Loucy (cell line): ENCODE data around the gene RBM20.

Experiments used
- H2AFZ ChIP-seq: fragments of 200-600 bp; sonication (generic); 2 replicates; pipeline ENCODE4 v1.6.0; 2016; ENCODE audit warnings: antibody characterized with exemption, mild to moderate bottlenecking, low read length, moderate library complexity
- H3F3A ChIP-seq: fragments of 200-600 bp; 2 replicates; pipeline ENCODE4 v1.6.0; 2016; ENCODE audit warnings: antibody characterized with exemption, low read depth, mild to moderate bottlenecking
- H3K27me3 ChIP-seq: fragments of 200-600 bp; sonication (generic); 2 replicates; pipeline ENCODE4 v1.6.1; 2014; ENCODE audit warnings: low read length, mild to moderate bottlenecking; ENCODE audit not compliant: insufficient read depth, poor library complexity, severe bottlenecking
- H3K36me3 ChIP-seq: fragments of 200-600 bp; sonication (generic); 2 replicates; pipeline ENCODE4 v1.6.1; 2016; ENCODE audit warnings: low read length; ENCODE audit not compliant: insufficient read depth
- H3K4me1 ChIP-seq: fragments of 200-600 bp; sonication (generic); 2 replicates; pipeline ENCODE4 v1.5.1; 2014; ENCODE audit warnings: low read length, mild to moderate bottlenecking; ENCODE audit not compliant: insufficient read depth, poor library complexity, severe bottlenecking
- H3K4me2 ChIP-seq: fragments of 200-600 bp; sonication (generic); 2 replicates; pipeline ENCODE4 v1.6.0; 2014; ENCODE audit warnings: antibody characterized with exemption, low read length, low read depth, mild to moderate bottlenecking; ENCODE audit not compliant: poor library complexity, severe bottlenecking
- H3K4me3 ChIP-seq: fragments of 200-600 bp; sonication (generic); 2 replicates; pipeline ENCODE4 v1.5.1; 2014; ENCODE audit warnings: low read length, mild to moderate bottlenecking, mixed read lengths; ENCODE audit not compliant: poor library complexity, severe bottlenecking
- H3K79me2 ChIP-seq: fragments of 200-600 bp; sonication (generic); 2 replicates; pipeline ENCODE4 v1.6.1; 2014; ENCODE audit warnings: low read length; ENCODE audit not compliant: insufficient read depth
- H3K9ac ChIP-seq: fragments of 200-600 bp; sonication (generic); 2 replicates; pipeline ENCODE4 v1.6.0; 2014; ENCODE audit warnings: mild to moderate bottlenecking, low read depth, low read length, moderate library complexity; ENCODE audit not compliant: poor library complexity, severe bottlenecking
- H3K9me2 ChIP-seq: fragments of 200-600 bp; sonication (generic); replicated peaks from 2 replicates; pipeline ENCODE4 v1.6.1; 2016; ENCODE audit warnings: low read depth, low read length, mixed read lengths
- H3K9me3 ChIP-seq: fragments of 200-600 bp; sonication (generic); 2 replicates; pipeline ENCODE4 v1.6.1; 2014; ENCODE audit warnings: mild to moderate bottlenecking, antibody characterized with exemption, low read length, low read depth; ENCODE audit not compliant: insufficient read depth
- H4K20me1 ChIP-seq: fragments of 200-600 bp; sonication (generic); 2 replicates; pipeline ENCODE4 v1.6.0; 2014; ENCODE audit warnings: antibody characterized with exemption, low read length, mild to moderate bottlenecking; ENCODE audit not compliant: insufficient read depth, poor library complexity, severe bottlenecking
- EZH2phosphoT487 ChIP-seq: fragments of 200-600 bp; IDR thresholded peaks from 2 replicates; pipeline ENCODE4 v1.6.1; 2018; ENCODE audit warnings: antibody characterized with exemption, mild to moderate bottlenecking, moderate library complexity, borderline replicate concordance
- TF ChIP-seq, protein P1 (sequence below): fragments of 200-600 bp; sonication (generic); conservative IDR thresholded peaks from 2 replicates; pipeline ENCODE4 v1.5.1; 2014; ENCODE audit warnings: mild to moderate bottlenecking, antibody characterized with exemption, low read length

RBM20 gene

DNA sequence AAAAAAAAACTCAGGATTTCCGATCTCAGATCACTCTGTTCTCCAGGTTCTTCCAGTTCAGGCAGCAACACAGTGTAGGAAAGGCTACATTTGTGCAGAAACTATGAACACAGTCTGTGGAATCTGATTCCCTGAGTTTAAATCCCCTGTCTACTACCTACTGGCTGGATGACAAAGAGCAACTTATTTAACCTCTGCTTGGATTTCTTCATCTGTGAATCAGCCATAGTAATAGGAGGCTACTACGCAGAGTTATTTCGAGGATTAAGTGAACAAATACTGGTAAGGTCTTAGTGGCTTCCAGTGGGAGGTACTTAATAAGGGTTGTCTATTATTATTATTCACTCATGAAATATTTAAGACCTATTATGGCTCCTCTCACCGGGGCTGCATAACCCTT lies 183.3 kb downstream of the RBM20 start:
- H3K27me3 ChIP-seq: no peaks in the 10 kb centered on the region
- peaks cover 9% of the 10 kb centered on the region for H3K4me1 ChIP-seq
- H3K4me2 ChIP-seq: no peak overlapping the region
- no peaks in the 10 kb centered on the region for H4K20me1 ChIP-seq
- H3K9me2 ChIP-seq: no peaks in the 10 kb centered on the region
- no peaks in the 10 kb centered on the region for H3K79me2 ChIP-seq
- TF ChIP-seq, protein P1, sequence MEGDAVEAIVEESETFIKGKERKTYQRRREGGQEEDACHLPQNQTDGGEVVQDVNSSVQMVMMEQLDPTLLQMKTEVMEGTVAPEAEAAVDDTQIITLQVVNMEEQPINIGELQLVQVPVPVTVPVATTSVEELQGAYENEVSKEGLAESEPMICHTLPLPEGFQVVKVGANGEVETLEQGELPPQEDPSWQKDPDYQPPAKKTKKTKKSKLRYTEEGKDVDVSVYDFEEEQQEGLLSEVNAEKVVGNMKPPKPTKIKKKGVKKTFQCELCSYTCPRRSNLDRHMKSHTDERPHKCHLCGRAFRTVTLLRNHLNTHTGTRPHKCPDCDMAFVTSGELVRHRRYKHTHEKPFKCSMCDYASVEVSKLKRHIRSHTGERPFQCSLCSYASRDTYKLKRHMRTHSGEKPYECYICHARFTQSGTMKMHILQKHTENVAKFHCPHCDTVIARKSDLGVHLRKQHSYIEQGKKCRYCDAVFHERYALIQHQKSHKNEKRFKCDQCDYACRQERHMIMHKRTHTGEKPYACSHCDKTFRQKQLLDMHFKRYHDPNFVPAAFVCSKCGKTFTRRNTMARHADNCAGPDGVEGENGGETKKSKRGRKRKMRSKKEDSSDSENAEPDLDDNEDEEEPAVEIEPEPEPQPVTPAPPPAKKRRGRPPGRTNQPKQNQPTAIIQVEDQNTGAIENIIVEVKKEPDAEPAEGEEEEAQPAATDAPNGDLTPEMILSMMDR: no peak
- no peak for TF ChIP-seq EZH2phosphoT487
- no peaks in the 10 kb centered on the region for H3K36me3 ChIP-seq
- H2AFZ ChIP-seq: no peak overlapping the region
- no peaks in the 10 kb centered on the region for H3K9me3 ChIP-seq
- H3K4me3 ChIP-seq: no peak overlapping the region
- H3F3A ChIP-seq: no peaks in the 10 kb centered on the region
- no peak overlapping the region for H3K9ac ChIP-seq

DNA sequence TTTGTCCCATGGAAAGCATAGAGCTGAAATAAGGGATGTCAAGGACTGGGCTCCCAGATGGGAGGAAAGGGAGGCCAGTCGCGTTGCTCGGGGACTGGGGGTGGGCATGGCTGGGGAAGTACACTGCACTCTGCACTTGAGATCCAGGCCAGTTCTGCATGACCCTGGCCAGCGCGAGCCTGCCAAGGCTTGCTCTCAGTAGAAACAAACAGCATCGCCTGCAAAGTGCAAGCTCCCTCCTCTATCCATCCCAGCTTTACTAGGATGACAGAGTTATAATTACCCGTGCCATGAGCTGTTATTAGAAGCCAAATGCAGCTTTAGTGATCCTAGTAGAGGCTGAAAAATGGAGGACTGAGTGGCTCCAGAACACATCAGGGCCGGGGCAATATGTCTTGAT lies 183.7 kb downstream of the RBM20 start:
- H3K79me2 ChIP-seq: no peaks in the 10 kb centered on the region
- no peak overlapping the region for H3K4me3 ChIP-seq
- no peaks in the 10 kb centered on the region for H3K9me2 ChIP-seq
- H3F3A ChIP-seq: no peaks in the 10 kb centered on the region
- no peak overlapping the region for H2AFZ ChIP-seq
- TF ChIP-seq, protein P1: no peak
- TF ChIP-seq EZH2phosphoT487: no peak
- H3K36me3 ChIP-seq: no peaks in the 10 kb centered on the region
- peaks cover 6% of the 10 kb centered on the region for H3K4me1 ChIP-seq
- no peaks in the 10 kb centered on the region for H4K20me1 ChIP-seq
- H3K9me3 ChIP-seq: no peaks in the 10 kb centered on the region
- H3K9ac ChIP-seq: no peak overlapping the region
- H3K27me3 ChIP-seq: no peaks in the 10 kb centered on the region
- H3K4me2 ChIP-seq: no peak overlapping the region

DNA sequence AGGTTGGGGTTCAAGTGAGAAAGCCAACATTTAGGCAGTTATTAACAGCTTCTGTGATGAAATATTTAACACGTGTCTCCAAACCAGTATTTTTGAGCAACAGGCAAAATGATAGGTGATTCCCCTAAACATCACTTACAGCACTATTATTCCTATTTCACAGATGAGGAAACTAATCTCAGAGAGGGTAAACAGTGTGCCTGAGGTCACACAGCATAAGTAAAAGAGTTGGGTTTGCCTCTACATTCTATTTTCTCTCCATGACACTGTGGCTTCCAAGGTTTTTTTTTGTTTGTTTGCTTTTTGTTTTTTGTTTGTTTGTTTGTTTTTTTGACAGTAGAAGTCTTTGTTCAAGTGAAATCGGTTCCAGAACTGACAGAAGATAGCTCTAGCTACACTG lies 184.4 kb downstream of the RBM20 start:
- H3K4me2 ChIP-seq: no peak overlapping the region
- H3K9ac ChIP-seq: no peak overlapping the region
- H2AFZ ChIP-seq: no peak overlapping the region
- no peaks in the 10 kb centered on the region for H3F3A ChIP-seq
- H3K9me2 ChIP-seq: no peaks in the 10 kb centered on the region
- H3K79me2 ChIP-seq: no peaks in the 10 kb centered on the region
- H3K4me3 ChIP-seq: no peak overlapping the region
- peaks cover 9% of the 10 kb centered on the region for H3K4me1 ChIP-seq
- H3K9me3 ChIP-seq: no peaks in the 10 kb centered on the region
- TF ChIP-seq, protein P1: no peak
- TF ChIP-seq EZH2phosphoT487: no peak
- no peaks in the 10 kb centered on the region for H4K20me1 ChIP-seq
- no peaks in the 10 kb centered on the region for H3K36me3 ChIP-seq
- H3K27me3 ChIP-seq: no peaks in the 10 kb centered on the region
